Measurements from ENCODE around the gene ESRRB.

- TF ChIP-seq CTCF (conservative IDR thresholded peaks at IDR 0.05; ENCODE audit: low read length) = no peak
- TF ChIP-seq EZH2phosphoT487 (IDR thresholded peaks at IDR 0.05; ENCODE audit: borderline replicate concordance) = no peak
Observed at GRCh38 chr14:76375947-76376404, at the start of gene ESRRB.
